SU-DHL-6 (cell line): ENCODE data around the gene SDC4.

Experiments used
- EZH2phosphoT487 ChIP-seq: fragments of 200-600 bp; sonication (generic), shearing (Covaris generic); conservative IDR thresholded peaks from 2 replicates; pipeline ENCODE4 v1.6.1; 2018; ENCODE audit warnings: mild to moderate bottlenecking, antibody characterized with exemption, low read length, moderate library complexity, mixed read lengths
- TF ChIP-seq, protein P1 (sequence below): fragments of 200-600 bp; sonication (generic); IDR thresholded peaks from one replicate; pipeline ENCODE4 v1.5.1; 2017; ENCODE audit warnings: antibody characterized with exemption, mild to moderate bottlenecking, low read length, moderate library complexity; ENCODE audit not compliant: insufficient read depth, poor library complexity, severe bottlenecking

DNA sequence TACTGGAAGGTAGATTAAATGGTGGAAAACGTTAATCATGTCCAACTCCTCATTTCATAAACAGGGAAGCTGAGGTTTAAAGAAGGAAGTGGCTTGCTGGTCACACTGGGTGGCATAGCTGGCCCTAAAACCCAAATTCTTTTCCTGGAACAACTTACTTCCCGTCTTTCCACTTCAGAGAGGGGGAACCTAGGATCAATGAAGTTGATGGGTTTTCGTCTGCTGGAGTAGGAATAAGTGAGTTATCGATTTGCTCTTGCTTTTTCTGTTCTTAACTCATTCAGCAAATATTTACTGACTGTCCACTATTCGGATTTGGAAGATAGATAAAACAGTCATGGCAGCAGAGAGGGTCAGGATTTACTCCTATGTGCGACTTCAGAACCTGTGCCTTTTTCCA lies 13.6 kb upstream of the SDC4 start:
- TF ChIP-seq, protein P1, sequence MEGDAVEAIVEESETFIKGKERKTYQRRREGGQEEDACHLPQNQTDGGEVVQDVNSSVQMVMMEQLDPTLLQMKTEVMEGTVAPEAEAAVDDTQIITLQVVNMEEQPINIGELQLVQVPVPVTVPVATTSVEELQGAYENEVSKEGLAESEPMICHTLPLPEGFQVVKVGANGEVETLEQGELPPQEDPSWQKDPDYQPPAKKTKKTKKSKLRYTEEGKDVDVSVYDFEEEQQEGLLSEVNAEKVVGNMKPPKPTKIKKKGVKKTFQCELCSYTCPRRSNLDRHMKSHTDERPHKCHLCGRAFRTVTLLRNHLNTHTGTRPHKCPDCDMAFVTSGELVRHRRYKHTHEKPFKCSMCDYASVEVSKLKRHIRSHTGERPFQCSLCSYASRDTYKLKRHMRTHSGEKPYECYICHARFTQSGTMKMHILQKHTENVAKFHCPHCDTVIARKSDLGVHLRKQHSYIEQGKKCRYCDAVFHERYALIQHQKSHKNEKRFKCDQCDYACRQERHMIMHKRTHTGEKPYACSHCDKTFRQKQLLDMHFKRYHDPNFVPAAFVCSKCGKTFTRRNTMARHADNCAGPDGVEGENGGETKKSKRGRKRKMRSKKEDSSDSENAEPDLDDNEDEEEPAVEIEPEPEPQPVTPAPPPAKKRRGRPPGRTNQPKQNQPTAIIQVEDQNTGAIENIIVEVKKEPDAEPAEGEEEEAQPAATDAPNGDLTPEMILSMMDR, result no peak
- TF ChIP-seq EZH2phosphoT487, result no peak
